Mammary epithelial cell (primary cell): ENCODE measurements around the gene SELP.

Source experiments
- EZH2 ChIP-seq: IDR thresholded peaks from 2 replicates; pipeline ENCODE4 v1.6.1; 2012; ENCODE audit warnings: low read length, inconsistent platforms, borderline replicate concordance
- TF ChIP-seq, protein P1 (sequence below), 2 donors: IDR thresholded peaks in 1 of 2; conservative IDR thresholded peaks in 1 of 2; 2 replicates each; pipeline ENCODE4 v1.5.1; 2011 to 2012; ENCODE audit warnings: inconsistent platforms in 2 of 2, low read length in 2 of 2, mild to moderate bottlenecking in 2 of 2, control low read depth in 1 of 2, low read depth in 1 of 2; ENCODE audit not compliant: insufficient read depth in 1 of 2; ENCODE audit errors: extremely low read depth in 1 of 2

DNA sequence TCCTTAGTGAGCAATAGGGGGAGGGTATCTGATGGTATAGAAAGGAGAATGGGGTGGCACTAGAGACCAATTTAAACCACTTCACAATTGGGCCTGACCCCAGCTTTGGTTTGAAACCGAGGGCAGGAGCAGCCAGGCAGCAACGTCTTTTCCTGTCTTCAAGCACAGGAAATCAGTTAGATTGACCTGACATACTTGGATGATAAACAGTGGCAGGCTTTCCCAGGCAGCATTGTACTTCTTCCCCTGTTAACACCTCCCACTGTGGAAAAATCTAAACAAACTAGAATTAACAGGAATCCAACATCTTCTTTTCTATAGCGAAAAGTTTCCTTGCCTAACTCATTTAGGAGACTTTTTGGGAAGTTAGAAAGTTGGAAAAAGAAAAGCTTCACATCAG lies 40.9 kb upstream of the SELP start:
- TF ChIP-seq, protein P1, sequence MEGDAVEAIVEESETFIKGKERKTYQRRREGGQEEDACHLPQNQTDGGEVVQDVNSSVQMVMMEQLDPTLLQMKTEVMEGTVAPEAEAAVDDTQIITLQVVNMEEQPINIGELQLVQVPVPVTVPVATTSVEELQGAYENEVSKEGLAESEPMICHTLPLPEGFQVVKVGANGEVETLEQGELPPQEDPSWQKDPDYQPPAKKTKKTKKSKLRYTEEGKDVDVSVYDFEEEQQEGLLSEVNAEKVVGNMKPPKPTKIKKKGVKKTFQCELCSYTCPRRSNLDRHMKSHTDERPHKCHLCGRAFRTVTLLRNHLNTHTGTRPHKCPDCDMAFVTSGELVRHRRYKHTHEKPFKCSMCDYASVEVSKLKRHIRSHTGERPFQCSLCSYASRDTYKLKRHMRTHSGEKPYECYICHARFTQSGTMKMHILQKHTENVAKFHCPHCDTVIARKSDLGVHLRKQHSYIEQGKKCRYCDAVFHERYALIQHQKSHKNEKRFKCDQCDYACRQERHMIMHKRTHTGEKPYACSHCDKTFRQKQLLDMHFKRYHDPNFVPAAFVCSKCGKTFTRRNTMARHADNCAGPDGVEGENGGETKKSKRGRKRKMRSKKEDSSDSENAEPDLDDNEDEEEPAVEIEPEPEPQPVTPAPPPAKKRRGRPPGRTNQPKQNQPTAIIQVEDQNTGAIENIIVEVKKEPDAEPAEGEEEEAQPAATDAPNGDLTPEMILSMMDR (conservative IDR thresholded peaks at IDR 0.05 in 1 of 2, IDR thresholded peaks at IDR 0.05 in 1 of 2; ENCODE audit: extremely low read depth in 1 of 2, insufficient read depth in 1 of 2, low read depth in 1 of 2, low read length in 2 of 2): no peak
- no peak for TF ChIP-seq EZH2
